ENCODE results near the gene STAT5B.
"Not testable (repeated sequence)": the region's sequence is repeated elsewhere in the genome, so short reads cannot be mapped to it uniquely, and the experiment has no call there.

Gene STAT5B
- 368 to 468 (median 445) reads per million in 3 donors for total RNA-seq

DNA sequence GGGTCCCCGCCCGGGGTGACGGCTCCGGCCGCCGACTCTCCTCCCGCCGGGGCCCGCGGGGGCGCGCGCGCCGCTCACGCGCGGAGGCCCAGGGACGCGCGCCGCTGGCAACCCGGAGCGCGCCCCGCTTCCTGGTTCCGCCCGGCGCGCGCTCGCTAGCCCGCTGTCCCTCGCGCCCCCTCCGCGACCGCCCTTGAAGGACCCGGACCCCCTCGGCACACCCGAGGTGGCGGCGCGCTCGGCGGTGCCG lies at the start of gene STAT5B:
TSS of gene STAT5B (minus strand) at position 33 of the 250 bp plus-strand sequence. CDS start 44,264 bp downstream, outside the sequence.
- peak within 1 kb of the TSS; percentile 85 for H3K4me3 ChIP-seq (ENCODE audit: insufficient read depth, low read depth, low read length, poor library complexity, severe bottlenecking)
- H3K27ac ChIP-seq (ENCODE audit: insufficient read depth, low read length, poor library complexity, severe bottlenecking) = peak within 1 kb of the TSS; percentile 79
- DNase-seq = peak; percentile 39 to 51 (median 45)
- no peaks in the 10 kb centered on the region for H3K36me3 ChIP-seq (ENCODE audit: control insufficient read depth, insufficient read depth, low read length)
- no peaks in the 10 kb centered on the region for H3K27me3 ChIP-seq (replicated peaks; ENCODE audit: control insufficient read depth, insufficient read depth, low read length, poor library complexity, severe bottlenecking)
- H3K9me3 ChIP-seq (ENCODE audit: control insufficient read depth, low read length) = no peaks in the 10 kb centered on the region
- peaks cover 14% of the 10 kb centered on the region for H3K4me1 ChIP-seq (ENCODE audit: control insufficient read depth, insufficient read depth, low read length, poor library complexity, severe bottlenecking)

DNA sequence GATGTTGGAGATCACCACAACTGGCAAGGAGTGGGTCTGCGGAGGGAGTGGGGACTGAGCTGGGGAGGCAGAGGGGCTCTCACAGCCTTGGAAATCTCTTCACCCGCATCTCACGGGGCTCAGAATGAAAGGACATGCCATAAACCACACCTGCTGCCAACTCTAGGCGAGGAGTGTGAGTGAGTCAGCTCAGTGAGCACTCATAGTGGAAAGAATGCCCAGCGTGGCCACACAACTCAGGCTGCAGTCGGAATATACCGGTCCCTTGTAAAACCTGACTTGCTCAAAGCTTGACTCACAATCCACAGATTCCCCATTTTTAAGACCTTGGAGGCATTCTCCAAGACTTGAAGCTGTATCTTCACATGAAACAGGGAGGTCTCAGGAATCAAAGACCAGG lies 48.8 kb upstream of the STAT5B start:
- DNase-seq = no peak
- Histone ChIP-seq H3K27ac (ENCODE audit: insufficient read depth, low read length, poor library complexity, severe bottlenecking) (no peak overlapping the region), H3K4me1 (ENCODE audit: control insufficient read depth, insufficient read depth, low read length, poor library complexity, severe bottlenecking) (peaks cover 1% of the 10 kb centered on the region), H3K4me3 (ENCODE audit: insufficient read depth, low read depth, low read length, poor library complexity, severe bottlenecking) (no peak overlapping the region), H3K9me3 (ENCODE audit: control insufficient read depth, low read length) (no peaks in the 10 kb centered on the region), H3K27me3 (replicated peaks; ENCODE audit: control insufficient read depth, insufficient read depth, low read length, poor library complexity, severe bottlenecking) (no peaks in the 10 kb centered on the region), H3K36me3 (ENCODE audit: control insufficient read depth, insufficient read depth, low read length) (peaks cover 46% of the 10 kb centered on the region)

DNA sequence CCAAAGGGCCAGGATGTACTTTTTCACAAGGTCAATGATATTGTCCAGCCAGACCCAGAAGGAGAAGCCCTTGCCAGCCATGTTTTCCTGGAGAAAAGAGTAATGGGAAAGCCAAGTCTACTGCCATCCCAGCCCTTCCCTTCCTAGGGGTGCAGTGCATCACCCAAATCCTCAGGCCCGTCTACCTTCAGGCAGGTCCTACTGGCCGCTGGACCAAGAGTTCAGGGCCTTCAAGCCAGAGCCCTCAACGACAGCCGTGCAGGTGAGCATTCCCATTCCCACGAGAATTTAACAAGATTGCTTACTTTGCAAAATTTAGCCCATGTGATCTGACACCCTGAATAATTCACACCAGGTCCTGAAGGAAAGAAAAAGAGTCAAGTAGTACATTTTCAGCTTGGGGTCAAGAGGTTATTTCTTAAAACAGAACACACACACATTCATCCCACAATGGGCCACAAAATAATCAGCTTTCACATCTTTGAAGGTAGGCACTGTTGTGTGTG lies 47.1 kb upstream of the STAT5B start:
- Histone ChIP-seq H3K4me1 (ENCODE audit: control insufficient read depth, insufficient read depth, low read length, poor library complexity, severe bottlenecking) (peaks cover 8% of the 10 kb centered on the region), H3K36me3 (ENCODE audit: control insufficient read depth, insufficient read depth, low read length) (peaks cover 38% of the 10 kb centered on the region), H3K27ac (ENCODE audit: insufficient read depth, low read length, poor library complexity, severe bottlenecking) (no peak overlapping the region), H3K27me3 (replicated peaks; ENCODE audit: control insufficient read depth, insufficient read depth, low read length, poor library complexity, severe bottlenecking) (no peaks in the 10 kb centered on the region), H3K4me3 (ENCODE audit: insufficient read depth, low read depth, low read length, poor library complexity, severe bottlenecking) (no peak overlapping the region), H3K9me3 (ENCODE audit: control insufficient read depth, low read length) (no peaks in the 10 kb centered on the region)
- no peak for DNase-seq

DNA sequence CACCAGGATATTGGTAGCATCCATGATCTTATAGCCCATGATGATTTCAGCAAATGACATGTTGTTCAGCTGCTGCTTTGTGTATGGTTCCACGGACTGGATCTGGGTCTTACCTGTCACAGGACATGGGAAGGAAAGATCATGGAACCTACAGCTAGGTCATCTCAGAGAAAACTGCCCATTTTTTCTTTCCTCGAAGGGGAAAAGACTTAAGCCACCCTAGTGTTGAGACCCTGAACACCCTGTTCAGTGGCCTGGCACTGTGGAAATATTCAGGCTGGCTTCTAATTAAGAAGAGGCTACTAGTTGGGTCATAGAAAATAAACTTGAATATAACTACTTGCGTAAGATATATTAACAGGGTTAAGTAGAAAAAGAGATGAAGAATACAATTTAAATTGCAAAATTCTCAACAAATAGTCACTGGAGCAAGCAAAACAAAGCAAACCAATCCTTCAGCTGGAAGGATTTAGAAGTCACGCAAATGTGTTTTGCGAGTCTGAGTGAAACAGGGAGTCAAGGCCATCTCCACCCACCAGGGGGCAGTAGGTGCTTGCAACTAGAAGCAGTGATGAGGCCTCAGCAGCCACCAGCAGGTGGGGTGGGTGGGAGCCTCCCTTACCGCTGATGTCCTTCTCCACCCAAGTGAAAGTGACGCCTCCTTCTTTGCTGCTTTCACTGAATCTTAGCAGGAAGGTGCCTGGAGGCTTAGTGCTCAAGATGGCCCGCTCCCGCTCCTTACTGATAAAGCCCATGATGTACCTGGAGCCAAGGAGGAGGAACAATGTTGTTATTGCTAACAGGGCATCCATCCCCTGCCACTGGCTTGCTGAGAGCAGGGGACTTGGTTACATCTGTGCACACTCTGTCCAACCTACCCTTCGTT lies 46.4 kb upstream of the STAT5B start:
- H3K36me3 ChIP-seq (ENCODE audit: control insufficient read depth, insufficient read depth, low read length) = peaks cover 41% of the 10 kb centered on the region
- H3K27me3 ChIP-seq (replicated peaks; ENCODE audit: control insufficient read depth, insufficient read depth, low read length, poor library complexity, severe bottlenecking) = no peaks in the 10 kb centered on the region
- H3K9me3 ChIP-seq (ENCODE audit: control insufficient read depth, low read length) = no peaks in the 10 kb centered on the region
- peak; percentile 83 to 90 (median 87) for DNase-seq
- peaks cover 8% of the 10 kb centered on the region for H3K4me1 ChIP-seq (ENCODE audit: control insufficient read depth, insufficient read depth, low read length, poor library complexity, severe bottlenecking)
- no peak overlapping the region for H3K4me3 ChIP-seq (ENCODE audit: insufficient read depth, low read depth, low read length, poor library complexity, severe bottlenecking)
- no peak overlapping the region for H3K27ac ChIP-seq (ENCODE audit: insufficient read depth, low read length, poor library complexity, severe bottlenecking)

DNA sequence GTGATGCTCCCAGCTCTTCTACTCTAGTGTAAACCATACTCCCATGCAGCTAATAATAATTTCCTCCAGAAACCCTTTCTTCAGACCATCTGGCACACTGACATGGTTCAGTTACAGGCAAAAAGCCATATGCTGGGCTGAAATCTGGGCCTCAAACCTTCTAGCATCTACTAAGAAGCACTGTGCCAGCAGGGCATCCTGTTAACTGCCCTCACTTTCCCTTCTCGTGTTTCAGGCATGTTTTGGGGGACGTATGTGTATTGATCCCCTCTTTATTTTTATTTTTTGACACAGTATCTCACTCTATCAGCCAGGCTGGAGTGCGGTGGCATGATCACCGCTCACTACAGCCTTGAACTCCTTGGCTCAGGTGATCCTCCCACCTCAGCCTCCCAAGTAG lies 45.4 kb upstream of the STAT5B start:
- DNase-seq = no peak
- Histone ChIP-seq H3K9me3 (ENCODE audit: control insufficient read depth, low read length) (no peaks in the 10 kb centered on the region), H3K27ac (ENCODE audit: insufficient read depth, low read length, poor library complexity, severe bottlenecking) (no peak overlapping the region)

DNA sequence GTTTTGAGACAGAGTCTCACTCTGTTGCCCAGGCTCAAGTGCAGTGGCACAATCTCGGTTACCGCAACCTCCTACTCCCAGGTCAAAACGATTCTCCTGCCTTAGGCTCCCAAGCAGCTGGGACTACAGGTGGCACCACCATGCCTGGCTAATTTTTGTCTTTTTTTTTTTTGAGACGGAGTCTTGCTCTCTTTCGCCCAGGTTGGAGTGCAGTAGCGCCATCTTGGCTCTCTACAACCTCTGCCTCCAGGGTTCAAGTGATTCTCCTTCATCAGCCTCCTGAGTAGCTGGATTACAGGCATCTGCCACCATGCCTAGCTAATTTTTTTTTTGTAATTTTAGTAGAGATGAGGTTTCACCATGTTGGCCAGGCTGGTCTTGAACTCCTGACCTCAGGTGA lies 41.8 kb upstream of the STAT5B start:
- not testable (repeated sequence) for H3K27me3 ChIP-seq (replicated peaks; ENCODE audit: control insufficient read depth, insufficient read depth, low read length, poor library complexity, severe bottlenecking); DNase-seq; H3K9me3 ChIP-seq (ENCODE audit: control insufficient read depth, low read length); H3K27ac ChIP-seq (ENCODE audit: insufficient read depth, low read length, poor library complexity, severe bottlenecking); H3K4me3 ChIP-seq (ENCODE audit: insufficient read depth, low read depth, low read length, poor library complexity, severe bottlenecking)
- Histone ChIP-seq H3K36me3 (ENCODE audit: control insufficient read depth, insufficient read depth, low read length) (peaks cover 28% of the 10 kb centered on the region), H3K4me1 (ENCODE audit: control insufficient read depth, insufficient read depth, low read length, poor library complexity, severe bottlenecking) (peaks cover 39% of the 10 kb centered on the region)

More for the DNA sequence above, 45.4 kb upstream of the STAT5B start:
- Histone ChIP-seq H3K4me1 (ENCODE audit: control insufficient read depth, insufficient read depth, low read length, poor library complexity, severe bottlenecking) (peaks cover 8% of the 10 kb centered on the region), H3K27me3 (replicated peaks; ENCODE audit: control insufficient read depth, insufficient read depth, low read length, poor library complexity, severe bottlenecking) (no peaks in the 10 kb centered on the region), H3K4me3 (ENCODE audit: insufficient read depth, low read depth, low read length, poor library complexity, severe bottlenecking) (no peak overlapping the region), H3K36me3 (ENCODE audit: control insufficient read depth, insufficient read depth, low read length) (peaks cover 43% of the 10 kb centered on the region)

DNA sequence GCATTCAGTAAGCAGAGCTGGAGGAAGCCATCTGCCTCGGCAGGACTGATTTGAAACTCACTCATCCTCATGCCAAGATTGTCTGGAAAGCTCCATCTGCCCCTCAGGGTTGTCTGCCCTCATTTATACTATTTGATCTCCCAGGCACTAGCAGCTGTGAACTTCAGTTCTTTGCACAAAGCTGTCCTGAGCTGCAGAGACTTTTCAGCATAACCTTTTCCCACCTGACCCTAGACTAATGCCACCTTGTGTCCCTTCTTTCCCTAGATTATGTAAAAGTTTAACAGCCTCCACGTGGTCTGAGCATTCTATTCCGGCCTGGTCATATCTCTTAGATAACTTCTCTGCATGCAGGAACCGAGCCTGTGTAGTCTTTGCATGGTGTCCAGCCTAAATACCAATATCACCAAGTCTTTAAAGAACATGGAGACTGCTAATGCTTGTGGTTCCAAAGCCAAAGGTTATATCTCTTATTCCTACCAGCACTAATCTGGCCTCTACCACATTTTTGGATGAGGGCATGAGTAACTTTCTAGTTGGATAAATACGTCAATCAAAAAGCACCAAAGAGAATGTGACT lies 41.2 kb upstream of the STAT5B start:
- H3K9me3 ChIP-seq (ENCODE audit: control insufficient read depth, low read length) = no peaks in the 10 kb centered on the region
- DNase-seq = no peak
- H3K4me1 ChIP-seq (ENCODE audit: control insufficient read depth, insufficient read depth, low read length, poor library complexity, severe bottlenecking) = peaks cover 44% of the 10 kb centered on the region
- H3K4me3 ChIP-seq (ENCODE audit: insufficient read depth, low read depth, low read length, poor library complexity, severe bottlenecking) = no peak overlapping the region
- H3K27me3 ChIP-seq (replicated peaks; ENCODE audit: control insufficient read depth, insufficient read depth, low read length, poor library complexity, severe bottlenecking) = no peaks in the 10 kb centered on the region
- H3K36me3 ChIP-seq (ENCODE audit: control insufficient read depth, insufficient read depth, low read length) = peaks cover 25% of the 10 kb centered on the region
- no peak overlapping the region for H3K27ac ChIP-seq (ENCODE audit: insufficient read depth, low read length, poor library complexity, severe bottlenecking)

DNA sequence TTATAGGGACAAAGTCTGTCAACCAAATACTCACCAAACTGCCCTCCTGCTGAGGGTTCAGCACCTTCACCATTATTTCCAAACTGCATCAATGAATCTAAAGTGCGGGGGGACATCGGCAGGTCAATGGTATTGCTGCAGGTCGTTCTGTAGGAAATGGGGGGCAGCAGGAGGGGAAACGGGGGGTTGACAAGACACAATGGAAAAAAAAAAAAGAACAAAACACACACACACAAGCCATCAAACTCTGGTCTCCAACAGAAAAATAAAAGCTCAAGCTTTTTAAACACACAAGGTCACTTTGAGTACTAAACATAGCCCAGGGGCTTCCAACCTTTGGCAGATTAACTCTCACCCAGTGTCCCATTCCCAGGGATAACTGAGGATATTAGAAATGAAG lies 40.6 kb upstream of the STAT5B start:
- Histone ChIP-seq H3K36me3 (ENCODE audit: control insufficient read depth, insufficient read depth, low read length) (peaks cover 20% of the 10 kb centered on the region), H3K27me3 (replicated peaks; ENCODE audit: control insufficient read depth, insufficient read depth, low read length, poor library complexity, severe bottlenecking) (no peaks in the 10 kb centered on the region), H3K4me1 (ENCODE audit: control insufficient read depth, insufficient read depth, low read length, poor library complexity, severe bottlenecking) (peaks cover 50% of the 10 kb centered on the region), H3K27ac (ENCODE audit: insufficient read depth, low read length, poor library complexity, severe bottlenecking) (no peak overlapping the region), H3K4me3 (ENCODE audit: insufficient read depth, low read depth, low read length, poor library complexity, severe bottlenecking) (no peak overlapping the region), H3K9me3 (ENCODE audit: control insufficient read depth, low read length) (no peaks in the 10 kb centered on the region)
- no peak for DNase-seq

DNA sequence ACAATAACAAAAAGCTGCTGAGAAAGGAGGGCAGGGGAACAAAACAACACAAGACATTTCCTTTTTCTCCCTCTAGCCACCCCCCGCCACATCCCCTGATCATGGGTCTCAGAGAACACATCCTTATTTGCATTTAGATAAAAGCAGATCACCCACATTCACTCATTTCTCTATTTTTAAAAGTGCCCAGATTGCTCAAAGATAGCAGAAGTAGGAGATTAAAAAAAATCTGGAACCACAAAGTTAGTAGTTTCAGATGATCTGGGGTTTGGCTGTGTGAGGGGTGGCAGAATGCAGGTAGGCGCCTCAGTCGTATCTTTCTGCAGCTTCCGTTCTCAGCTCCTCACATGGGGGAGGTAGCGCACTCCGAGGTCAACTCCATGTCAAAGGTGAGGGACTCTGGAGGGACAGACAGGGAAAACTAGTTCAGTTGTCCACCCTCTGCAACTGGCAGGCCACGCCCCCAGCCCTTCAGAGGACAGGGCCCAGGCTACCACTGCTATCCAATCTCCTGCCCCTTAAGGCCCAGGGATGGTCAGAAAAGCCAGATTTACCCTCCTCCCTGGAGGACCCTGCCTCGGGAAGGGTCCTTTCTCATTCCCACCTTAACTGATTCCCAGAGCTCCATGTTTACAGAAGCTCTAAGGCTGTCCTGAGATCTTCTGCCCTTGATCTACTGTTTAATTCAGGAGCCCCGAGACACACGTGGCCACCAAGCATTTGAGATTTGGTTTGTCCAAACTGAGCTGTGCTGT lies 39.4 kb upstream of the STAT5B start:
- DNase-seq = no peak
- peak overlapping the region; percentile 21 for H3K27ac ChIP-seq (ENCODE audit: insufficient read depth, low read length, poor library complexity, severe bottlenecking)
- peaks cover 52% of the 10 kb centered on the region for H3K4me1 ChIP-seq (ENCODE audit: control insufficient read depth, insufficient read depth, low read length, poor library complexity, severe bottlenecking)
- H3K9me3 ChIP-seq (ENCODE audit: control insufficient read depth, low read length) = no peaks in the 10 kb centered on the region
- peaks cover 24% of the 10 kb centered on the region for H3K36me3 ChIP-seq (ENCODE audit: control insufficient read depth, insufficient read depth, low read length)
- no peaks in the 10 kb centered on the region for H3K27me3 ChIP-seq (replicated peaks; ENCODE audit: control insufficient read depth, insufficient read depth, low read length, poor library complexity, severe bottlenecking)
- H3K4me3 ChIP-seq (ENCODE audit: insufficient read depth, low read depth, low read length, poor library complexity, severe bottlenecking) = no peak overlapping the region

All from effector memory CD4-positive, alpha-beta T cell (primary cell).